ENCODE data around the gene PIM3.

The PIM3 gene

DNA sequence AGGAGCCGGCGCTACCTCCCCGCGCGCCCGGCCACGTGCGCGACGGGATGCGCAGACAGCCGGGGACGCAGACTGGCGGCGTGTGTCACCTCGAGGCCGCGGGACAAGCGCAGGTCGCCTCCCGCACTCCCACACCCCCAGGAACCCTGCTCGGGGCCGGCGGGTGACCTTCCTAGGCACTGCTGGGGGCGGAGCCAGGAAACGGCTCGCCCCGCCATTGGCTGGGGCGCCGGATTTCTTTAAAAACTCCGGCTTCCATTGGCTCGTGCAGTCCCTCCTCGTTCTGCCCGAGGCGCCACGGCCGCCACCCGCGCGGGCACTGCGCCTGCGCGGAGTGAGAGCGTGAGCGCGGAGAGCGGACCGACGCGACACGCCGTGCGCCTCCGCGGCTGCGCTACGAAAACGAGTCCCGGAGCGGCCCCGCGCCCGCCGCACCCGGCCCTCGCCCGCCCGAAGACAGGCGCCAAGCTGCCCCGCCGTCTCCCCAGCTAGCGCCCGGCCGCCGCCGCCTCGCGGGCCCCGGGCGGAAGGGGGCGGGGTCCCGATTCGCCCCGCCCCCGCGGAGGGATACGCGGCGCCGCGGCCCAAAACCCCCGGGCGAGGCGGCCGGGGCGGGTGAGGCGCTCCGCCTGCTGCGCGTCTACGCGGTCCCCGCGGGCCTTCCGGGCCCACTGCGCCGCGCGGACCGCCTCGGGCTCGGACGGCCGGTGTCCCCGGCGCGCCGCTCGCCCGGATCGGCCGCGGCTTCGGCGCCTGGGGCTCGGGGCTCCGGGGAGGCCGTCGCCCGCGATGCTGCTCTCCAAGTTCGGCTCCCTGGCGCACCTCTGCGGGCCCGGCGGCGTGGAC, at the start of gene PIM3:
TSS of gene PIM3 (plus strand) at position 614 of the 846 bp plus-strand sequence. CDS start at position 790, 176 bp downstream.
- peak; percentile 95 for DNase-seq

DNA sequence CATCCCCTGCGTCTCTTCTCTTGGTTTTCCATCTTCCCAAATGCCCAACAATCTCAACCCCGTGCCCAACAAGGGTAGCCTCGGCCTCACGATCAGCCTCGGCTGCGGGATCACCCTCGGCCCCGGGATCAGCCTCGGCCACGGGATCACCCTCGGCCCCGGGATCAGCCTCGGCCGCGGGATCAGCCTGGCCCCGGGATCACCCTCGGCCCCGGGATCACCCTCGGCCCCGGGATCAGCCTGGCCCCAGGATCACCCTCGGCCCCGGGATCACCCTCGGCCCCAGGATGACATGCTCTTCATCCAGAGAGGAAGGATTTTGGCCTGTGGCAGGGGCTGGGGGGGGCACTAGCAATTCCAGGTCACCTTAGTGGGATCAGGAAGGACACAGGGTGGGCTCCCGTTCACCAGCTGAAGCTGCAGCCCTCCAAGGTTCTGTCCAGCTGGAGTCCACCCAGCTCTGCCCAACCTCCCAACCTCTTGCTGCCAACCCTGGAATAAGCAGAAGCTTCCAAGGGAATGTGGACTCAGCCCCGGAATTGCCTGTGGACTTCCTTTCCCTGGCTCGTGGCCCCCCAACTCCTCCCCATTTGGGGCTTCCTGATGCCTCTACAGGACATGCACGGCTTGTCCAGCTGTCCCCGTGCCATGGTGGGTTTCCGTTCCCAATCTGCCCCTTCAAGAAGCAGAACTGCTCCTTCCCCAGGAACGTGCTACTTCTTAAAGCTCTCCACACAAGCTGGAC, 48.5 kb upstream of the PIM3 start:
- DNase-seq = no peak

DNA sequence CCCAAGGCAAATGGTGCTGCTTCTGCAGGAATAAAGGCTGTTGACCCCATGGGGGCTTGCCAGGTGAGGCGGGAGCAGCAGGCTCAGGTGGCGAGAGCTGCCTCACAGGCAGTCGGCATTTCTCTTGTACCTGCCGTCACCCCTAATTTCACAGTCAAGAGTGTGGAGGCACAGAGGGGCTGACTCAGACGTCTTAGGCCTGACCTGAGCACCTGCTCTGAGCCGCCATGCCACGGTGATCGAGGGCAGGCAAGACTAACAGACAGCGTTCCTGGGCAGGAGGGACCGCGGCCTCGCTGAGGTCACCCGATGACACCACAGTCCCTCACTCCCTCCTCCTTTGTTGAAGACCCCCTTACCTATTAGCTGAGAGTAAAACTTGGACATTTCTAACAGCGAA, 47.5 kb upstream of the PIM3 start:
- no peak for DNase-seq

DNA sequence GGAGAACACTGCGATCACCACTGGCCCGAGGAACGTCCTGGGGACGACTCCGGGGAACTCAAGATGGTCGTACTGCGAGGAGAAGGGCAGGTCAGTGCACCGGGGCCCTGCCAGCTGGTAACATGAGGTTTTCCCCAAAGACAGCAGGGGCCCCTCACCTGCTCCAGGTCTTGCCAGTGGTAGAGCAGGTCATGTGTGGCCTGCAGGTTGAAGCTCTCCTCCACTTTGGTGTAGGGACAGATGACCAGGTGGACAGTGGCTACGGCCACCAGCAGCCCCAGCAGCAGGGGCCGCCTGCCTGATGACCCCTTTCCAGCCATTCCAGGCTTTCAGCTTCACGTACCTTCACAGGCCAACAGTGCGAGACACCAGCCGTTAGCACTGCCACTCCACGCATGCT, 47.1 kb upstream of the PIM3 start:
- no peak for DNase-seq

DNA sequence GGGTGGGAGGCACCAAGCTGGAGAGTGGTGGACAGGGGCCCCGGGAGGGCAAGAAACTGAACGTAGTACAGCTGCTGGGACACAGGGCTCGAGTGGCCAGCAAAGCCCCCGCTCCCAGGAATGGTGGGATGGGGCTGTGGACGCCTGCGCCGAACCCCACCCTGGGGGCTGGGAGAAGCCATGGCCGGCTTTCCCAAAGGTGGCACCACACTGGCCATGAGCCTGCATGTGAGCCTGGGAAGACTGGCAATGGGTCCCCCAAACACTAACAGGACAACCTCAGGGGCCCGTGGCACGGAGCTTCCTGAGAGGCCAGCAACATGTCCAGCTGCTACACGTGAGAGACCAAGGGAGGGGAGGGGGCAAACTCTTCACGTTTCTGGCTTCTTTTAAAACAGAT, 46.3 kb upstream of the PIM3 start:
- DNase-seq = no peak

DNA sequence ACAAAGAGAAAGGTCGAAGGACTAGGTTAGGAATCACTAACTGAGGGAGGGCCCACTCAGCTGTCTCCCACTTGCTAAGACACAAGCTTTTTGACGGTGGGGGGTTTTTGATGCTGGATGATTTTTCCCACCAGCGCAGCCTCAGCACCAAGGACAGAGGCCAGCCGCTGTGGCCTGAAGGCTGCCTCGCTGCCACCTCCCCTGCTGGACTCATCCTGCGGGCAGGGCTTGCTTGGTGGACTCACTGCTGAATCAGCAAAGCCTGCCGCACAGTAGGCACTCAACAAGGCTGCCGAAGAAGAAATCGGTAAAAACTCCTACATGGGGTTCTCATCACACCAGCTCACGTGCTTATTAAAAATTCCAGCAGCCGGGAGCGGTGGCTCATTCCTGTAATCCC, 45.0 kb upstream of the PIM3 start:
- no peak for DNase-seq

DNA sequence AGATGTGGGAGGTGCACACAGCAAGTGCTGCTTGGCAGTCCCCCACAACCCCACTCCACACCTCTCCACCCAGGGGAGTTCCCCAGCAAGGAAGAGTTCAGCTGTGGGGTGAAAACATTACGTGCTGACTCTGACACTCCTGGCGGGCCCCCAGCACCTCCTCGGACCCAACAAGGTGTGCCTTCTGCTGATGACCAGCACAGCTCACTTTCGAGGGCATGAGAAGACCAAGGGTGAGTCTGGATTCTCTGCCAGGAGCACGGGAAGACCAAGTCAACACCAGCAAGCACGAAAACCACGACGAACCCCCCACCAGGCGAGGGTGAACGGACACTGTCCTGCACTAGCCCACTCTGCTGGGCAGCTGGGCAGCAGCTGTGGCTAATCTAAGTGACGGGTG, 43.7 kb upstream of the PIM3 start:
- DNase-seq = no peak

DNA sequence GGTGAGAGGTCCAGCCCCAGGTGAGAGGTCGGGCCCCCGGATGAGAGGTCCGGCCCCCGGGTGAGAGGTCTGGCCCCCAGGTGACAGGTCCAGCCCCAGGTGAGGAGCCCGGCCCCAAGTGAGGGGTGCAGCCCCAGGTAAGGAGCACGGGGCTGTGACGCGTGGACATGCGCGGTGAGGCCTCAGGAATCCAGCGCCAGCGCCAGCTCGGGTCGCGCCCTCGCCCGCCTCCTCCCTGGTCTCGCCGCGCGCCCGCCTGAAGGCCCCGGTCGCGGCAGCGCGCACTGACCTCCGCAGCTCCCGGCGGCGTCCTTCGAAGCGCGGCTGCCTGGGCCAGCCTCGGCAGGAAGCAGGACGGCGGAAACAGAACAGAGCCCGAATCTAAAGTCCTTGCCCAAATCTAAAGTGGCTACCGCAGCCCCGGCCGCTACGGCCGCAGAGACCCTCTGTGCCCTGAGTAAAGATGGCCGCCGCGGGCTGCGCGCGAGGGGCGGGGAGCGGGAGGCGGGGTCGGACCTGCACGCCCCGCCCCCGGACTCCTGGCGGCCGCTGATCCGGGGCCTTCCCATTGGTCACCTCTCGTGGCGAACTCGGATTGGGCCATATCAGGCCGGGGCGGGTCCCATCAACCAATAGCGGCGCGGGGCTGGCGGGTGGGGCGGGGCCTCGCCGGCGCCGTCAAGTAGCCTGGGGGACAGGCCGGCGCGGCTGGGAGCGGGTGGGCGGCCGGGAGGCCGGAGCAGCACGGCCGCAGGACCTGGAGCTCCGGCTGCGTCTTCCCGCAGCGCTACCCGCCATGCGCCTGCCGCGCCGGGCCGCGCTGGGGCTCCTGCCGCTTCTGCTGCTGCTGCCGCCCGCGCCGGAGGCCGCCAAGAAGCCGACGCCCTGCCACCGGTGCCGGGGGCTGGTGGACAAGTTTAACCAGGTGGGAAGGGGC, 42.3 kb upstream of the PIM3 start, which contains the start of the genes ALG12 and CRELD2:
TSS of gene ALG12 (minus strand) at position 465 of the 937 bp plus-strand sequence. CDS start 4,673 bp downstream, outside the sequence.
TSS of gene CRELD2 (plus strand) at position 661 of the 937 bp plus-strand sequence. CDS start at position 797, 136 bp downstream.
- peak; percentile 93 for DNase-seq

DNA sequence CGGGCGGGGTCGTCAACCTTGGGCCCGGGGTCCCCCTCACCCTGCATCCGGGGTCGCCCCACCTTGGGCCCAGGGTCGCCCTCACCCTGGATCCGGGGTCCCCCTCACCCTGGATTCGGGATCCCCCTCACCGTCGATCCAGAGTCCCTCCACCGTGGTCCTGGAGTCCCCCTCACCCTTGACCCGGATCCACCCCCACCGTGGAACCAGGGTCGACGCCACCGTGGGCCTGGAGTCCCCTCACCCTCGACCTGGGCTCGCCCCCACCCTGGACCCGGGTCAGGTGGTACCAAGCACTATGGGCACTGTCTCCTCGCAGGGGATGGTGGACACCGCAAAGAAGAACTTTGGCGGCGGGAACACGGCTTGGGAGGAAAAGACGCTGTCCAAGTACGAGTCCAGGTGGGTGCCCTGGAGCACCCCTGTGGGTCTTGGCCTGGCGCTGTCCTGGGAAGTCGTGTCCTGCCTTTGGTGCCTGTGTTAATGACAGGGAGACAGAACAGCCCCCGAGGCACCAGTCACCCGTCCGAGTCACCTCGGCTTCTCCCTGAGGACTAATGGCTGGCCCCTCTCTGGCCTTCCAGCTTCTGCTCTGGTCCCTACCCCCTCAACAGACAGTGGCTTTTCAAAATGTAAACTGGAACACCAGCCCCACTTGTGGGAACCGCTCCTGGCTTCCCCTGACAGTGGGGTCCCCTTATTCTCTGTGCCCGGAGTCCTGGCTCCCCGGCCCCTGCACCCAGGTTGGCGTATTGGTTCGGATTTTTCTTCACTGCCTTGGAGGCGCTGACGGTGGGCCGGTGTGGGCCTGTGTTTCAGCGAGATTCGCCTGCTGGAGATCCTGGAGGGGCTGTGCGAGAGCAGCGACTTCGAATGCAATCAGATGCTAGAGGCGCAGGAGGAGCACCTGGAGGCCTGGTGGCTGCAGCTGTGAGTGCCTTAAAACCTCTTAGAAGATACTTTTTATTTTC, 41.4 kb upstream of the PIM3 start:
- DNase-seq = no peak

DNA sequence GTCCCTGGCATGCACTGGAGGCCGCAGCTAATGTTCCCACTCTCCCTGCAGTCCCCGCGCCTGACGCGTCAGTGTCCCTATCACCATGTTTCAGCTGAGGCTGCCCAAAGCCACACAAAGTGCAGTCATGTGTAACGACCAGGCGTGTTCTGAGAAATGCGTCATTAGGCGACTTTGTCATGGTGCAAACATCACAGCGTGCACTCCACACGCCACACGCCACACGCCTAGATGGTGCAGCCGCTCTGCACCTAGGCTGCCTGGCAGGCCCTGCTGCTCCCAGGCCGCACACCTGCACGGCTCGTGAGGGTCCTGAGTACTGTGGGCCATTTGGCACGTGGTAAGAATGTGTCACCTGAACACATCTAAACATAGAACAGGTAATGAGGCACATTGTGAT, 39.7 kb upstream of the PIM3 start:
- no peak for DNase-seq

DNA sequence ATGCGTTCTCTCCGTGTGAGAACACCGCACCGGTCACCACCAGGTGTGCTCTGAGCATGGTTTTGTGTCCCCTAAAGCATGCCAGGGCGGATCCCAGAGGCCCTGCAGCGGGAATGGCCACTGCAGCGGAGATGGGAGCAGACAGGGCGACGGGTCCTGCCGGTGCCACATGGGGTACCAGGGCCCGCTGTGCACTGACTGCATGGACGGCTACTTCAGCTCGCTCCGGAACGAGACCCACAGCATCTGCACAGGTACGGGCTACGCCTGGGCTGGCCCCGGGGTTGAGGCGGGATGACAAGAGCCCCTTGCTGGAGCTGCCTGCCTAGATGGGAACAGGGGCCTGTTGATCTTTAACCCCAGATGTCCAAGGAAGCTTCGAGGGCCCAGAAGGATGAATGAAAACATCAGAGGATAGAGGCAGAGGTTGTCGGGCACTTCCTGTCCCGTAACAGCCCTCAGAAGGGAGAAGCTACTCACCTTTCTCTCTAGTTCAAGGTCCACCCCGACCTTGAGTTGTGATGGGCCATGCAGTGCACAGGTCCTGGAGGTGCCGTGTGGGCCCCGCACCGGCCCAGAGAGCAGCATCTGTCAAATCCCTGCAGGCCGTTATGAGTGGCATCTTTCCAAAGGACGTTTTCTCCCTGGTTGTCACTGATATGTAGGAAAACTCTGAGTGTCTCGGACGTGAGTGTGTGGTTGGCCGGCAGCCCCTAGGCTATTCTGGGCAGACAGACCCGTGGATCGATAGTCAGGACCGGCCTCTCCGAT, 38.9 kb upstream of the PIM3 start:
- no peak for DNase-seq

DNA sequence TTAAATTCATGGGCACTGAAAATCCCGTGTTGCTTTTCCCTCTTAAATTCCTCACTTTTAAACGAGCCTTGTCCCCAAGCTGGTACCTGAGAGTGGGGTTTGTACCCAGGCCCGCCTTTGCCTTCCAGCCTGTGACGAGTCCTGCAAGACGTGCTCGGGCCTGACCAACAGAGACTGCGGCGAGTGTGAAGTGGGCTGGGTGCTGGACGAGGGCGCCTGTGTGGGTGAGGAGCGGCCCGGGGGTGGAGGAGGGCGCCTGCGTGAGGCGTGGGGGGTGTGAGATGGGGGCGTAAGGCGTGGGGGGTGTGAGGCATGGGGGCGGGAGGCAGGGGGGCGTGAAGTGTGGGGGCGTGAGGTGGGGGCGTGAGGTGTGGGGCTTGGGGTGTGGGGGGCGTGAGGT, 38.1 kb upstream of the PIM3 start:
- DNase-seq = no peak

DNA sequence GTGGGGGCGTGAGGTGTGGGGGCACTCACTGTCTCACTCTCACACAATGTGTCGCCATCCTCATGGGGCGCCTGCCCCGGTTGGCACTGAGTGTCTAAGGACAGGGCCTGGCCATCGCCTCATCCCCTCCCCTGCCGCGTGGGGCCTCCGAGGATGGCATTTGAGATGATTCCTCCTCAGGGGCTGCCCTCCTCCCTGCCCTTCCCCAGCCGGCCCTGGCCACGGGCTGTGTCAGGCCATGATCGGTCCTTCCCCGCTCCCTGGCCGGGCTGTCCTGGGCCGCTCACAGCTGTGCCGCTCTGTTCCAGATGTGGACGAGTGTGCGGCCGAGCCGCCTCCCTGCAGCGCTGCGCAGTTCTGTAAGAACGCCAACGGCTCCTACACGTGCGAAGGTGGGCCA, 37.6 kb upstream of the PIM3 start:
- no peak for DNase-seq

DNA sequence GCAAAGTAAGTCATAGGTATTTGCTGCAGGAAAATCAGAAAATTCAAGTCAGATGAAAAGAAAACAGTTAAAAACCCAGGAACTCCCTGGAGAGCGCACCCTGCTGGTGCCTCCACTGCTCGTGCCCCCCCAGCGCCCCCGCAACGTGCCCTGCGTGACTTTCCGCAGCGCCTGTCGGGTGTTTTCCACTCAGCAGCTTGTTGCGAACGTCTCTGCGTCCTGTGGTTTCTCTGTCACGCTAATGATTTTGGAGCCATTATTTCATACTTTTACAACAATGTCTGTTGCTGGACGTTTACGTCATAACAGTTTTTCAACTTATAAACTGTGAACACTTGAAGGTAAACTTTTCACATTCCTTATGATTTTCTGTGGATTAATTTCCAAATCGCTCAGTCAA, 37.1 kb upstream of the PIM3 start:
- DNase-seq = no peak

DNA sequence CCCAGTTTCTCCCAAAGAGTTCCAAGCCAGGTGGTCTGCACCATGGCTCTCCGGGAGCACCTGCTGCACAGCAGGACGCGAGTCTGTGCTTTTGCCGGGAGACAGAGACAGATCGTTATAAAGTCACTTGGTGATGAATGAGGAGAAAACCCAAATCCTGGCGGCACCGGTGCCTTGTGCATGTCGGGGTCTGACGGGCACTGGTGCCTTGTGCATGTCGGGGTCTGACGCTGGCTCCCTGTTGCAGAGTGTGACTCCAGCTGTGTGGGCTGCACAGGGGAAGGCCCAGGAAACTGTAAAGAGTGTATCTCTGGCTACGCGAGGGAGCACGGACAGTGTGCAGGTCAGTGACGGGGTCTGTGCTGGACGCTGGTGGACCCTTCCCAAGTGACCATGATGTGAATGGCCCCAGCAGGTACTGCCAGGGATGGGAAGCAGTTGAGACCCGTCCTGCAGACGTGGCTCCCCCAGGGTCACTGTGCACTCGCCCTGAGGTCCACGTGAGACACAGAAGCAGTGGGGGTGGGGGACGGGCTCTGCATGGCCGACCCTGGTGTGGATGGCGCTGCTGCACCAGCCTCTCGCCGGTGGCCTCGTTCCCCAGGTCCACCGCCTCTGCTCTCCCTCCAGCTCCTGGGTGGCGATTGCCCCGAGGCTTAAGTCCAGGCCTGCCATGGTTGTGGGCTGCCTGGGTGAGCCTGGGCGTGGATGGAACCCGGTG, 36.3 kb upstream of the PIM3 start:
- no peak for DNase-seq

DNA sequence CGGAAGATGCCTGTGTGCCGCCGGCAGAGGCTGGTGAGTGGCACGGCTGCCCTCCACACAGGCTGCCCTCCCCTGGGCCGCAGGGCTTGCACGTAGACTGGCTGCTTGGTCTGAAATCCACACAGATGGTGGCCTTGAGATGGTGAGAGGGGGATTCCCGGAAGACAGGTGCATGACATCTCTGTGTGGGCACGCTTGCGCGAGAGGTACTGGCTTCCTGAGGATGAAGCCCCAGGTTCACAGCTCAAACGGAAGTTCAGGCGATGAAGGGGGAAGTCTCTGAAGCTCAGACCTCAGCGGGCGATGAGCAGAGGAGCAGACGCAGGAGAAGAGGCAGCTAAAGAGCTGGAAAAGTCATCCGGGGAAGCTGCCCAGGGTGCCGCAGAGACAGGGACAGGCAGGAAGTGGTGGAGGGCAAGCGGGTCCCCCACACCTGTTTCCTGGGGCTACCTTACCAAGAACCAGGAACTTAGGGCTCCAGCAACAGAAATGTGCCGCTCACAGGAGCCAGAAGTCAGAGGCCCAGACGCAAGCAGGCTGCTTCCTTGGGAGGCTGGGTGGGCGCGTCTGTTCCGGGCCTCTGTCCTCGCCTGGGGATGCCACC, 34.9 kb upstream of the PIM3 start:
- no peak for DNase-seq

DNA sequence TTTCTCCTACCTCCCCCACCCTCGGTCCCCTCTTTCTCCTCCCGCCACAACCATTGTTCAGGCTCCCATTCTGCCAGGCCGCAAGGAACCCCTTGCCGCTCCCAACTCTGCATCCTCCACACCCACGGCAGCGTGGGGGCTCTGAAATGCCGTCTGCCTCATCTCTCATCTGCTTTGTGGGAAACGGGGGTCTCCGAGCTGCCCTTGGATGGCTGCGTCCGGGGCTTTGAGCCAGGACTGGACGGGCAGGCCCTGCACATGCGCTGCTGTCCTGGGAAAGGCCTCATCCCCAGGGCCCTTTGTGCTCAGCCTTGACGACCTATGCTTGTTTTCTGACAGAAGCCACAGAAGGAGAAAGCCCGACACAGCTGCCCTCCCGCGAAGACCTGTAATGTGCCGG, 33.7 kb upstream of the PIM3 start:
- DNase-seq = no peak

DNA sequence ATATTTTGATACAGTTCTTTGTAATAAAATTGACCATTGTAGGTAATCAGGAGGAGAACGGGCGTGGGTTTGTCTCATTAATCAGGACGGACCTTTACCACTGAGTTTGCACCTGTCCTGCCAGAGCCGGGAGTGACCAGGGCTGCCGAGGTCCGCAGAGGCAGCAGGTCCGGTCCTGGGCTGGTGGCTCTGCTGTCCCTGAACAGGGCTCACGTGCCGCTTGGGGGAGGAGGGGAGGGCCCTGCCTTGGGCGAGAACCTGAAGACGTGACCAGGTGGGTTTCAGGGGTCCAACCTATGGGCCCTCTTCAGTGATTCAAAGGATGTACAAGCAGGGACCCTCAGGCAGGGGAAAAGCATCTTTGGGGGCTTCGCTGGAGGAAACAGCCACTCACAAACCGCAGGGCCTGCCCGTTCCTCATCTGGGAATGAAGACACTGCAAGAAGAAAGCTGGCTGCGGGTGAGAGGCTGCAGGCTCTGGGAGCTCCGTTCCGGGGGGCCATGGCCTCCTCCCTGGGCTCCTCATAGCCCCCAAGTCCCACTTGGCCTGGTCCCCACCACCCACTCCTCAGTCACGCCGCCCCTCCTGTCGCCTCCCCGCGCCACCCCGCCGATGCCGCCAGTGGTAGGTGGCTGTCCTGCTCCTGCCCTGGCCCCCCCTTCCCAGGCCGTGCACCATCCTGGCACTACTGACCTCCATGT, 32.9 kb upstream of the PIM3 start:
- DNase-seq = no peak

DNA sequence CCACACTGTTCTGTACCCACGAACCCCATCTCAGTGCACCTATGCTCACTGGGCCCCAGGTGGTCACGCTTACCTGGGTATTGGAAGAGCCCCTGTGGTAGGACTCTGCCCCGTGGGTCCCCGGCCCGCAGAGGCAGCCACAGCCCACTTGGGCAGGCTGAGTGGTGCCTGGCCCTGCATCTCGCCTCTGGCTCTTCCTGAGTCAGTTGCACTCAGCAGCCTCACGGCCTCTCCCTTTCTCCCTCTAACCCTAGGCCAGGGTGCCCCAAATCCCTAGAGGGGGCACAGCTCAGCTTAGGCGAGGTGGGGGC, 32.4 kb upstream of the PIM3 start:
- DNase-seq = no peak
